Measurements from ENCODE around the gene FZR1. TPM values are rescaled to one million over a fixed set of nuclear protein-coding genes. Genes with fewer than 3 reads are reported as not detected.
"Not testable (repeated sequence)": the region's sequence is repeated elsewhere in the genome, so short reads cannot be mapped to it uniquely, and the experiment has no call there.

Gene FZR1
- total RNA-seq, 4 donors from 2014 or later, result 15.9 to 32.0 (median 21.0) TPM

GRCh38 chr19:3565139-3565538, 59.0 kb downstream of the FZR1 start:
- Histone ChIP-seq H3K4me3 (no peak overlapping the region), H3K27me3 (no peaks in the 10 kb centered on the region), H3K9me3 (no peaks in the 10 kb centered on the region), H3K4me1 (no peaks in the 10 kb centered on the region), H3K36me3 (no peaks in the 10 kb centered on the region), H3K27ac (no peak overlapping the region)
- intact Hi-C loops (cut with DNase I; ENCODE audit: low total_unique reads) (no loop called here), in situ Hi-C loops (cut with MboI; ENCODE audit: low sequenced_read_pairs in 4 of 4) (no loop called here)
- ATAC-seq, result no peak
- TF ChIP-seq POLR2A (IDR thresholded peaks at IDR 0.05), result no peak
- TF ChIP-seq, protein P1, sequence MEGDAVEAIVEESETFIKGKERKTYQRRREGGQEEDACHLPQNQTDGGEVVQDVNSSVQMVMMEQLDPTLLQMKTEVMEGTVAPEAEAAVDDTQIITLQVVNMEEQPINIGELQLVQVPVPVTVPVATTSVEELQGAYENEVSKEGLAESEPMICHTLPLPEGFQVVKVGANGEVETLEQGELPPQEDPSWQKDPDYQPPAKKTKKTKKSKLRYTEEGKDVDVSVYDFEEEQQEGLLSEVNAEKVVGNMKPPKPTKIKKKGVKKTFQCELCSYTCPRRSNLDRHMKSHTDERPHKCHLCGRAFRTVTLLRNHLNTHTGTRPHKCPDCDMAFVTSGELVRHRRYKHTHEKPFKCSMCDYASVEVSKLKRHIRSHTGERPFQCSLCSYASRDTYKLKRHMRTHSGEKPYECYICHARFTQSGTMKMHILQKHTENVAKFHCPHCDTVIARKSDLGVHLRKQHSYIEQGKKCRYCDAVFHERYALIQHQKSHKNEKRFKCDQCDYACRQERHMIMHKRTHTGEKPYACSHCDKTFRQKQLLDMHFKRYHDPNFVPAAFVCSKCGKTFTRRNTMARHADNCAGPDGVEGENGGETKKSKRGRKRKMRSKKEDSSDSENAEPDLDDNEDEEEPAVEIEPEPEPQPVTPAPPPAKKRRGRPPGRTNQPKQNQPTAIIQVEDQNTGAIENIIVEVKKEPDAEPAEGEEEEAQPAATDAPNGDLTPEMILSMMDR (IDR thresholded peaks at IDR 0.05 in 4 of 5, conservative IDR thresholded peaks at IDR 0.05 in 1 of 5), result no peak
- DNase-seq, result no peak

DNA sequence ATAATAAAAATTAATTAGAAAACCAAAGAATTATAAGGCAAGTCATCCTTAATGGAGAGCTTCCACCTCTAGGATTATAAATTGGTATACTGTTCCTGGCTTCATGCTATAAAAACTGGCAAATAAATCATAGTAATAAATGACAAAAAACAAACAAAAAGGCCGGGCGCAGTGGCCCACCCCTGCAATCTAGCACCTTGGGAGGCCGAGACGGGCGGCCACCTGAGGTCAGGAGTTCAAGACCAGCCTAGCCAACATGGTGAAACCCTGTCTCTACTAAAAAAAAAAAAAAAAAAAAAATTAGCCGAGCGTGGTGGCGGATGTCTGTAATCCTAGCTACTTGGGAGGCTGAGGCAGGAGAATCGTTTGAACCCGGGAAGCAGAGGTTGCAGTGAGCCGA, 63.9 kb downstream of the FZR1 start:
- intact Hi-C loops (cut with DNase I; ENCODE audit: low total_unique reads); H3K27ac ChIP-seq; H3K36me3 ChIP-seq; H3K27me3 ChIP-seq; H3K4me3 ChIP-seq; DNase-seq; H3K9me3 ChIP-seq; ATAC-seq; in situ Hi-C loops (cut with MboI; ENCODE audit: low sequenced_read_pairs in 4 of 4): not testable (repeated sequence)
- peaks cover 11 to 13% of the 10 kb centered on the region in 2 donors for H3K4me1 ChIP-seq

GRCh38 chr19:3570606-3571011, 64.5 kb downstream of the FZR1 start:
- DNase-seq (no peak), ATAC-seq (no peak)
- H3K27me3 ChIP-seq, result no peaks in the 10 kb centered on the region
- H3K36me3 ChIP-seq, result no peaks in the 10 kb centered on the region
- H3K4me1 ChIP-seq, result peaks cover 11 to 13% of the 10 kb centered on the region in 2 donors
- no peak overlapping the region for H3K4me3 ChIP-seq
- TF ChIP-seq, protein P1 (IDR thresholded peaks at IDR 0.05 in 4 of 5, conservative IDR thresholded peaks at IDR 0.05 in 1 of 5), result no peak
- no peak for TF ChIP-seq POLR2A (IDR thresholded peaks at IDR 0.05)
- no peaks in the 10 kb centered on the region for H3K9me3 ChIP-seq
- H3K27ac ChIP-seq, result no peak overlapping the region
- in situ Hi-C loops (cut with MboI; ENCODE audit: low sequenced_read_pairs in 4 of 4) (no loop called here), intact Hi-C loops (cut with DNase I; ENCODE audit: low total_unique reads) (no loop called here)

GRCh38 chr19:3572132-3572854, 66.2 kb downstream of the FZR1 start:
- H3K36me3 ChIP-seq, result no peaks in the 10 kb centered on the region
- H3K9me3 ChIP-seq, result no peaks in the 10 kb centered on the region
- peak; percentile 99 to 100 for DNase-seq
- no peak for TF ChIP-seq POLR2A (IDR thresholded peaks at IDR 0.05)
- TF ChIP-seq, protein P1 (IDR thresholded peaks at IDR 0.05 in 4 of 5, conservative IDR thresholded peaks at IDR 0.05 in 1 of 5), result no peak
- intact Hi-C loops (cut with DNase I; ENCODE audit: low total_unique reads), result loop anchor here (1.0 to 2.0 kb wide), 3 partner anchors 15 to 65 kb away; partner anchors contain the start of genes CACTIN, FZR1 and MFSD12
- in situ Hi-C loops (cut with MboI; ENCODE audit: low sequenced_read_pairs in 4 of 4), result no loop called here
- peak overlapping the region; percentile 32 to 82 (median 58) for H3K27ac ChIP-seq
- H3K4me3 ChIP-seq, result peak overlapping the region; percentile 63 to 92 (median 84)
- peak; percentile 92 to 96 for ATAC-seq
- H3K4me1 ChIP-seq, result peaks cover 16 to 24% of the 10 kb centered on the region in 2 donors
- no peaks in the 10 kb centered on the region for H3K27me3 ChIP-seq

GRCh38 chr19:3572855-3573161, 66.7 kb downstream of the FZR1 start, which contains the start of gene HMG20B:
HMG20B (plus strand) TSS chr19:3572944; CDS start chr19:3573310, 366 bp downstream.
- H3K27ac ChIP-seq, result peak within 1 kb of the TSS; percentile 78 to 90 (median 84)
- no peaks in the 10 kb centered on the region for H3K36me3 ChIP-seq
- peak within 1 kb of the TSS; percentile 84 to 97 (median 88) for H3K4me3 ChIP-seq
- H3K4me1 ChIP-seq, result peaks cover 16 to 24% of the 10 kb centered on the region in 2 donors
- H3K27me3 ChIP-seq, result no peaks in the 10 kb centered on the region
- ATAC-seq (no peak), DNase-seq (no peak)
- no peaks in the 10 kb centered on the region for H3K9me3 ChIP-seq
- TF ChIP-seq POLR2A (IDR thresholded peaks at IDR 0.05), result peak; percentile 44 to 60
- TF ChIP-seq, protein P1 (IDR thresholded peaks at IDR 0.05 in 4 of 5, conservative IDR thresholded peaks at IDR 0.05 in 1 of 5), result no peak
- intact Hi-C loops (cut with DNase I; ENCODE audit: low total_unique reads), result loop anchor here (1.0 to 2.0 kb wide), 3 partner anchors 16 to 66 kb away; partner anchors contain the start of genes CACTIN, FZR1 and MFSD12
- in situ Hi-C loops (cut with MboI; ENCODE audit: low sequenced_read_pairs in 4 of 4), result no loop called here

Measured in gastrocnemius medialis (tissue), 4 donors.